Stimulated activated CD4-positive, alpha-beta T cell treated with anti-CD3 and anti-CD28 coated beads, Interleukin-4, amount 100 ng/mL, for 4 hours (primary cell): ENCODE data around the gene WDR33.
"Not testable (repeated sequence)": the region's sequence is repeated elsewhere in the genome, so short reads cannot be mapped to it uniquely, and the experiment has no call there.

Experiments
- DNase-seq, 2 experiments: peaks; one replicate each; pipeline ENCODE4 v3.0.0-alpha.2; 2020

WDR33 gene

DNA sequence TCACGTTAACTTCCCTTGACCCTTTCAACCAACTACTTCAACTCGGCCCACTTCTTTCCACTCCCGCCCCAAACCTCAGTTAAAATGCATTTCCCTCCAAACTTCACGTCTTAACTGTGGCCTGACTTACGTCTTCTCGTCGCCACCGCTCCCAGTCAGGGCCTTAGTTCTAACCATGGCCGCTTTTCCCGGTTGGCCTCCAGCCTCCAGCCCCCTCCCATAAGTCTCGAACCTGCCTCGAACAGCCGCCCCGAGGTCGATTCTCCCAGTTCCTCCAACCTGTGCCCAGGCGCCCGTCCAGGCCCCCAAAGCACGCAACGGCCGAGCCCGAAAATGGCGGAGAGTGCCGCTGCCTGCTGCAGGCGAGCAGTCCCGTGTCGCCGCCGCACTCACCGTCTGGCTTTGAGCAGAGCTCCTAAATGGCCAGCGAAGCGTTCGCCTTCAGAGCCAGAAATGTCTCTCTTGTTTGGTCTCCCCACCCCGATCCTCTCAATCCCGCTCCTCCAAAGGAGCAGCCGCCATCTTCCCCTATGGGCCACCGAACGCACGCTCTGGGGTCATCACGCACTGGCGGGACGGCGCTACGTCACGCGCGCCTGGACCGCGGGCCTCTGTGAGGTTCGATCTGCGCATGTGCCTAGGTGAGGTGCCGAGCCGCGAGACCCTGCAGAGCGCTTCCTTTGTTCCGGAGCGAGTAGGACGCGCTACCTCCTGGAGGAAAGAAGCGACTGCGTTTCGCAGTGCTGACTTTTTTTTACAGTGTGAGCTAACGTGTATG is at the start of gene WDR33:
WDR33 (minus strand) TSS at position 553 of the 778 bp plus-strand sequence. CDS start 40,190 bp downstream, outside the sequence.
- DNase-seq = peak; percentile 89 to 93

DNA sequence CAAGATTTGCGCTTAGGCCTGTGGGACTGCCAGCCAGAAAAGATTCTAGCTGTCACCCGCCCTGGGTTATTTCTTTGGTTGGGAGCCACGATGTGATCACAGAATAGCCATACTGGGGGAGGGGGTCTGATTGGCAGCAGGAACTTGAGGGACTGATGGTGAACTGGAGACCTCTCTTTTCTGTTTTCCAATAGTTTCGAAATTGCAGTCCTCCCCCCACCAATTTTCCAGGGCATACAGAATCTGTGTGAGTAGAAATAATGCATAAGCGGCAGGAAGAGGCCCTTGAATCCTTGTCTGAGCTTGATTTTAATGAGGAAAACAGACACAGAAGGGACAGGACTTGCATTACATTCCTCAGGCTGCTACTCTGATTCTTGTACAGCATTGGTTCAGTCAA is 49.2 kb upstream of the WDR33 start:
- DNase-seq = no peak

DNA sequence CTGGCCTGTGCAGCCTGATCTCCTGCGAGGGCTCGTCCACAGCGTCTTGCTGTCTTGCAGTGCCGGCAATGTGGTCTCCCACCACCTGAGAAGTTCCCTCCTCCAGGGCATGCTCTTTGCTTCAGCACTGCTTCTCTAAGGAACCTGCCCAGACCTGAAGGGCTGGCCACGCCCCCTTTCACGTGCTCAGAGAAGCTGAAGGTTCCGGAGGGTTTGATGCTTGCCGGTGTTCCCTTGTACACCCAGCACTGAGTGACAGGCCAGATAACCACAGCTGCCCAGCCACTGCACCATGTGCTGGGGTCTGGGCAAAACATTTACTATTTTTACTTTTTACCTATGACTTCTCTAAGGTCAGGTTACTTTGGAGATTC is 48.7 kb upstream of the WDR33 start:
- peak; percentile 57 to 75 for DNase-seq

DNA sequence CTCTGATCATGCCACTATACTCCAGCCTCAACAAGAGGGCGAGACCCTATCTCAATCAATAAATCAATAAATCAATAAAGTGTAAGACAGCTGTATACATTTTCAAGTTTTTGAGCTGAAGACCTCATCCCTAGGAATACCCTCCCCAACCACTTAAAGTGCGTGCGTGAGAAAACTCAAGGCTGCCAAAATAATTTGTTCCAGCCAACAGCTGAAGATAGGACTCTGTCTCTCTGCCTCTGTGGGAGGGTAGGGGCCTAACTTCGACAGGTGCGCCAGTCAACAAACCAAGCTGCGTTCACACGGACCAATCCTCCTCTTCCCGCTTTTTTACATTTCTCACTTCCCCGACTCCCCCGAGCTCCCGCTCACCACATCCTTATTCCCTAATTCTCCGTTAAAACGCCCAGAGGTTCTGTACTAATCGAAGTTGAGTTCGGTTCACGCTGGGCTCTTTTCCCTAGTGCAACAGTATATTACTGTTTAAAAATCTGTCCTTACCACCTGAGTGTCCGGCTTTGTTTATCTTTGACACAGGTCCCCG is 46.4 kb upstream of the WDR33 start:
- no peak for DNase-seq

DNA sequence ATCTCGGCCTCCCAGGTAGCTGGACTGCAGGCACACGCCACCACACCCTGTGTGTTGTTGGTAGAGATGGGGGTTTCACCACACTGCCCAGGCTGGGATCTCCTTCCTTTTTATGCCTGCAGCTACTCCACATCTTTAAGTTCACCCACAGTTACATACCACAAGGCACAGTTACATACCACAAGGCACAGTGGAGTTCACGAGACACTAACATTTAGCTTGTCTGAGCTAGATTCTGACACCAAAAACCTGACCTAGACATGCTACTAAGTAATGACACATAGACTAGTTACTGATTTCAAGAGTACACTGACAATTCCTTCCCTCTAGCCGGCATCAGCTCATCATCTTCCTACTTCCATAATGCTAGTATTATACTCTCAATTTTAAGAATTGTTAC is 42.7 kb upstream of the WDR33 start:
- no peak for DNase-seq

DNA sequence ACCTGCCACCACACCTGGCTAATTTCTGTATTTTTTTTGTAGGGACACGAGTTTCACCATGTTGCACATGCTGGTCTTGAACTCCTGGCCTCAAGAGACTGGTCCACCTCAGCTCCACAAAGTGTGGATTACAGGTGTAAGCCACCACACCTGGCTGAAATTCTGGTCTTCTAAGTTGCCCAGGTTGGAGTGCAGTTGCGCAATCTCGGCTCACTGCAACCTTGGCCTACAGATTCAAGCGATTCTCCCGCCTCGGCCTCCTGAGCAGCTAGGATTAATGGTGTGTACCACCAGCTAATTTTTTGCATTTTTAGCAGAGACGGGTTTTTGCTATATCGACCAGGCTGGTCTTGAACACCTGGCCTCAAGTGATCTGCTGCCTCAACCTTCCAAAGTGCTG is 41.4 kb upstream of the WDR33 start:
- no peak for DNase-seq

DNA sequence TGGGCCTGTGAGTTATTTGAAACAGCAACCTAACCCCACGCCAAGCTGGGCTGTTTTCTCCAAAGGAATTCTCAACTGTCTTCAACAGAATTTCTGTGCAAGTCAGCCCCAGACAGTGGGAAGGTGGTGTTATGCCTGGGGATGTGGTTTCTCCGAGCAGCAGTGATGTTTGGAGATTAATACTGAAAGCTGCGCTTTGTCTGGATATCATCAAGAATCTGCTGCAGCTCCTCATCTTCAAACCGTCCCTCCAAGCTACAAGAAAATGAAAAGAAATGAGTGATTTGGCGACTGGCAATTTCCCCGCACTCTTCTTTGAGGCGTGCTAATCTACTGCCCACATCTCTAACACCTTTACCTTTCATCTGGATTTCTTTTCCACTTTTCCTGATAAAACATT is 37.0 kb upstream of the WDR33 start:
- no peak for DNase-seq

DNA sequence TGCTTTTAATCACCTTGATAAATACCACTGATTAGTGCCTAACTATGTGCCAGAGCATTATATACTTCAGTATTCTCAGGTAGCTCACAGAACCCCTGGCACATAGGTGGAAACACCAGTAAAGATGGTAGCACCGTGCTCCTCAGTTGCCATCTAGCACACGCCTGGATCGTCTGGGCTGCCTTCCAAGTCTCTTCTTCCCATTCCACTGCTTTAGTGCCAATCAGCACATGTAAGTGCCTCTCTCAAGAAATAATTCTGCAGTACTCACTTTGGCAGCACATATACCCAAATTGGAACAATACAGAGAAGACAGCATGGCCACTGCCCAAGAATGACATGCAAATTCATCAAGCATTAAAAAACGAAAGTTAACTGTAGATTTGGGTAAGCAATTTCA is 34.0 kb upstream of the WDR33 start:
- DNase-seq = no peak

DNA sequence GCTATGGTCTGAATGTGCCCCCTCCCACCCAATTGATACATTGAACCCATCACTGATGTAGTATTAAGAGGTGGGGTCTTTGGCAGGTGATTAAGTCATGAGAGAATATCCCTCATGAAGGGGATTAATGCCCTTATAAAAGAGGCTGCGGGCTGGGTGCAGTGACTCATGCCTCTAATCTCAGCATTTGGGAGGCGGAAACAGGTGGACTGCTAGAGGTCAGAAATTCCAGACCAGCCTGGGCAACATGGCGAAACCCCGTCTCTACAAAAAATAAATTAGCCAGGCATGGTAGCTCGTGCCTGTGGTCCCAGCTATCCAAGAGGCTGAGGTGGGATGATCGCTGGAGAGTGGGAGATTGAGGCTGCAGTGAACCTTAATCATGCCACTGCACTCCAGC is 32.7 kb upstream of the WDR33 start:
- DNase-seq = no peak

DNA sequence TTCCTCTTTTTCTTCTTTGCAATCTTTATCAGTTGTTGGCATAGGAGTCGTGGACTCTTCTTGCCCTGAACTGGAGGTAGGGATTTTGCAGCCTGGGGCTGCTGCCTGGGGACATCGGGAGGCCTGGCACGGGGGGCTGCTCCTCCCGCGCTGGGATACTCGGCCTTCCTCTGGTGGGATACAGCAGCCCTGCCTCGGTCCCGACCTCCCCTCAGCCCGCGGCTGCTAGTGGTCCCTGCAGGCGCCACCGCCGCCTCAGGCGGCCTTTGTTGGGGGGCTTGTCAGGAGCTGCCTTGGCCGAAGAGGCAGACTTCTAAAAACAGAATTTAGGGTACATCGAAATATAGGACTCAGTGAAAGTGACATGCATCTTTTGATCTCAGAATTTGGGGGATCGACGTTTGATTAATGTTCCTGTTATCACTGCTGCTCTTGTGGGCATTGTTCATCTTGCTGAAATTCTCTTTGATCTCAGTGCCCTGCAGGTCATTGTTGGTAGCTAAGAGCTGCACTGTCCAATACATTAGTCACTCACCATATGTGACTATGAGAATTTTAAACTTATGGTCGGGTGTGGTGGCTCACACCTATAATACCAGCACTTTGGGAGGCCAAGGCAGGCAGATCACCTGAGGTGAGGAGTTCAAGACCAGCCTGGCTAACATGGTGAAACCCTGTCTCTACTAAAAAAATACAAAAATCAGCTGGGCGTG is 30.7 kb upstream of the WDR33 start:
- no peak for DNase-seq

DNA sequence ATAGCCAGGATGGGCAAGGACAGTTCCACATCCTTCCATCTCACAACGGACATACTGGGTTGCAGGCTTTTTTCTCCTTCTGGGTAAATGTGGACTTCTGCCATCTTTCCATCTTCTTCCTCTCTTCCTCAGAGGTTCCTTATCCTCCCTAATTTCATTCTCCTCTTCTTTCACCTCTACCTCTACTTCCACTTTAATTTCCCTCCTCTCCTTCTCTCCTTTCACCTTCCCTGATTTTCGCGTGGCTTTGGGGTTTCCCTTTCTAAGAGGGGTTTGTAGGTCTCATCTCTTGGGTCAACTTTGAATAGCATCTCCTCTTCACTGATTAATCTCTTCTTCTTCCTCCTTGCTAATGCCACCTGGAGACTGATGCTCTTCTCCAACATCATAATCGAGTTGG is 29.9 kb upstream of the WDR33 start:
- DNase-seq = no peak

DNA sequence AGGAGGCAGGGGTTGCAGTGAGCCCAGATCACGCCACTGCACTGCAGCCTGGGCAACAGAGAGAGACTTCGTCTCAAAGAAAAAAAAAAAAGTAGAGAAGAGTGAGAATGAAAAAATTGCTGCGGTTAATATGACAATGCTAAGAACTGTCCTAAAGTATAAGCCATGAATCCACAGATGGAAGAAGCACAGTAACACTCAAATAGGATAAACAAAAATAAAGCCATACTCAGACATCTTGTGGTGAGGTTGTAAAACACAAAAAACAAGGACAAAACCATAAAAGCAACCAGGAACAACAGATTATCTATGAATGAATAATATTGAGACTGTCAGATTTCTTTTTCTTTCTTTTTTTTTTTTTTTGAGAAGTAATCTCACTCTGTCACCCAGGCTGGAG is 24.0 kb upstream of the WDR33 start:
- DNase-seq = no peak

DNA sequence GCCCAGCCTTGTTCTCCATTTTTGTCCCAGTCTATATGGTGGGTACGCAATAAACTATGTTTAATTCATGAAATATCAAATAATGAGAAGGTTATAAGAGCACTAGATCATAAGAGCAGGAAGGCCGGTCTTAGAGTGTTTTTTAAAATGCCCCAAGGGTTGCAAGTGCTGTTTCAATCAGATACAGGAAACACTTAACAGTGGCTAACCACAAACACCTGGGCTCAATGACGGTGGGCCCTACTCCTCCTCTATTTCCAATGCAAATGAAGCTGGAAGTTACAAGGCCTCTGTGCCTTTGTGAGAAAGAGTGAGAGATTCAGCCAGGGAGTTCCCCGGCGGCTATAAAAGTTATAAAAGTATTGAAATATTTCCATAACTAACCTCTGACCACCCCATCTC is 18.9 kb upstream of the WDR33 start:
- peak; percentile 32 to 55 for DNase-seq

DNA sequence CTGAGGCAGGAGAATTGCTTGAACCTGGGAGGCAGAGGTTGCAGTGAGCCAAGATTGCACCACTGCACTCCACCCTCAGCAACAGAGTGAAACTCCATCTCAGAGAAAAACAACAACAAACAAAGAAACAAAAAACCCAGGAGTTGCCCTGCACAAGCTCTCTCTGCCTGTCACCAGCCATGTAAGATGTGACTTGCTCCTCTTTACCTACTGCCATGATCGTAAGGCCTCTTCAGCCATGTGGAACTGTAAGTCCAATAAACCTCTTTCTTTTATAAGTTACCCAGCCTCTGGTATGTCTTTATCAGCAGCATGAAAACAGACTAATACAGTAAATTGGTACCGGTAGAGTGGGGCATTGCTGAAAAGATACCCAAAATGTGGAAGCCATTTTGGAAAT is 15.7 kb upstream of the WDR33 start:
- not testable (repeated sequence) for DNase-seq

DNA sequence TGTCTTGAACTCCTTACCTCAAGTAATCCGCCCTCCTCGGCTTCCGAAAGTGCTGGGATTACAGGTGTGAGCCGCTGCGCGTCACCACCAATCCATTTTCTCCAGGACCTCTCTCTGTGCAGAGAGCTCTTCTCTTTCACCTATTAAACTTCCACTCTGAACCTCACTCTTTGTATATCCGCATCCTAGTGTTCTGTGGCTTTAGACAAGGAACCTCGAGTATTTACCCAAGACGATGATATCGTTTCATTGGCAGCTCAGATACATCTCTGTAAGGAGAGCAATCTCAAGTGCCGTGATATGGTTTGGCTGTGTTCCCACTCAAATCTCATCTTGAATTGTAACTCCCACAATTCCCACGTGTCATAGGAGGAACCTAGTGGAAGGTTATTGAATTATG is 15.1 kb upstream of the WDR33 start:
- no peak for DNase-seq

DNA sequence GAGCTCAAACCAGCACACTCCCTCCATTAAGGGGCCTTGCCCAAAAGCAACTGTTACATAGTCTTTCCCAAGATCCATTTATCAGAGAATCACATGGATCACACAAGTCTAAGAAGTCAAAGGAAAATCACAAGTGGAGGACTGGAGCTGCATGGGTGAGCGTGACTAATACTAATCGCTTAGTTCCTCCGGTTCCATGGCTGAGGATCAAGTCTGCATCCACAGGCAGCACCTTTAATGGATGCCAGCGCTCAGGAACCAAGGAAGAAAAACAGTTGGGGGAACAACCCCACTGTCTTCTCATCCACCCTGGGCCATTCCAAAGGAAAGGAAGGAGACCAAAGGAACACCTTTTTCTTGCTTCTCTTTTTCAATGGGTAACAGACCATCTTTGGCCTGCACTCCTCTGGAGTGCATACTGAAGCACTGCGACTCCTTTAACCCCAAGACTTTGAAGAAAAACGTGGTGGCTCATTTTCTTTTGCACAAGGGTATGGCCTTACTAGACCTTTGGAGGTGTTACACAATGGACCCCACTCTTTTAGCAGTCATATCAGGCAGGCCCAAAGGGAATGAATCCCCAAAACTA is 9.2 kb upstream of the WDR33 start:
- no peak for DNase-seq

DNA sequence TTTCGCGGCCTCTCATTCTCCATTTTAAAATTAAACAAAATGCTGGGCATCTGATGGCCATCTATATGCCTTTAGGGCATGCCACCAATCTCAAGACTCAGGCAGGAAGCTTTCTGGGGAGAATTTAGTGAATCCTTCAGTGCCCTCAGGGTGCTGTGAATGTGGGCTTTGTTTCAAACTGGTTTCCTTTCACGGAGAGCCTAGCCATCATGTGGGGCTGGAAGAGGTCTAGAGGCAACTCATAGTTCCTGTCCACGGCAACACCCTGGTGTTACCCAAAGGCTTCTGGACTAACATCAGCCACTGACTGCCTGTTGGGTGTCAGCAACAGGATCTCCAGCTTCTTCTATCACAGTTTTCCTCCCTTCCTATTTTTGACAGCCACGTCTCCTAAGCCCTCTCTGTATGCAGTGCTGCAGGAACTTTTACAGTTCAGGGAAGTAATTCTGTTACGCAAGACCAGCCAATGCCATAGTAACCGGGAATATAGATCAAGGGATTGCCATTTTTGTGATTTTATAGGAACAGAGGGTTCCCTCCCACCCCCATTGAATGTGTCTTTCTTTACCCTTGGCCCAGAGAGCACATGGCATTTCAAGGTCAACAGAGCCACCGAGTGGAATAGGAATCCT is 7.9 kb upstream of the WDR33 start:
- no peak for DNase-seq

DNA sequence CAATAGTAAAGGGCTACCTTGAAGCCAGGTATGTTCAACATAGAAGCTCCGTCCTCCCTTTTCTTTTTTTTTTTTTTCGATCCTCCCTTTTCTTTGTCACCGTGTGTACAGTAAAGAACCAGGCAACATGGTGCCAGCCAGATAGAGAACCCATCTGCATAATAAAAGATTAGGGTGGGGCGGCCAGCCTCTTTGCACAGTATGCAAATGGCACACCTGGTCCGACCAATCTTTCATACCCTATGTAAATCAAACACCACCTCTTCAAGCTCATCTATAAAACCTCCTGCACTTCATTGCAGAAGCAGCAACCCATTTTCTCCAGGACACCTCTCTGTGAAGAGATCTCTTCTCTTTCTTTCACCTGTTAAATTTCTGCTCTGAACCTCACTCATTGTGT is 7.3 kb upstream of the WDR33 start:
- DNase-seq = no peak

DNA sequence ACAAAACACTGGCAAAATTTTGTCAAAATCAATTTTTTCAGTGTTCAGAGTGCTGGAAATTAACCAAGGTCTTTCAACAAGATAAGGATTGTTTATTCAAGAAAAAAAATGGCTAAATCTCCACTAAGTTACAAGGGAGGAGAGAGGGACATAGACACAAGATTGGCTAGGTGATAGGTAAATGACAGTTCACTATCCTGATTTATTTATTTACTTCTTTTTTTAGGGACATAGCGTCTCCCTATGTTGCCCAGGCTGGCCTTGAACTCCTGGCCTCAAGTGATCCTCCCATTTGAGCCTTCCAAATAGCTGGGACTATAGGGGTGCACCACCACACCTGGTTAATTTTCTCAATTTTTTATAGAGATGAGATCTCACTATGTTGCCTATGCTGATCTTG is 3.7 kb upstream of the WDR33 start:
- no peak for DNase-seq

DNA sequence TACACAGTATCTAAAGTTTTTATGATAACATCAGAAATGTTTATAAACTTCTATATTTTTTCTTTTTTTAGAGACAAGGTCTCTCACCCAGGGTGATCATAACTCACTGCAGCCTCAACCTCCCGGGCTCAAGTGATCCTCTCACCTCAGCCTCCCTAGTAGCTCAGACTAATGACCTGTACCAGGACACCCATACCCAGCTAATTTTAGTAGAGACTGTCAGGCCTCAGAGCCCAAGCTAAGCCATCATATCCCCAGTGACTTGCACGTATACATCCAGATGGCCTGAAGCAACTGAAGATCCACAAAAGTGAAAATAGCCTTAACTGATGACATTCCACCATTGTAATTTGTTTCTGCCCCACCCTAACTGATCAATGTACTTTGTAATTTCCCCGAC is 1.5 kb upstream of the WDR33 start:
- not testable (repeated sequence) for DNase-seq

DNA sequence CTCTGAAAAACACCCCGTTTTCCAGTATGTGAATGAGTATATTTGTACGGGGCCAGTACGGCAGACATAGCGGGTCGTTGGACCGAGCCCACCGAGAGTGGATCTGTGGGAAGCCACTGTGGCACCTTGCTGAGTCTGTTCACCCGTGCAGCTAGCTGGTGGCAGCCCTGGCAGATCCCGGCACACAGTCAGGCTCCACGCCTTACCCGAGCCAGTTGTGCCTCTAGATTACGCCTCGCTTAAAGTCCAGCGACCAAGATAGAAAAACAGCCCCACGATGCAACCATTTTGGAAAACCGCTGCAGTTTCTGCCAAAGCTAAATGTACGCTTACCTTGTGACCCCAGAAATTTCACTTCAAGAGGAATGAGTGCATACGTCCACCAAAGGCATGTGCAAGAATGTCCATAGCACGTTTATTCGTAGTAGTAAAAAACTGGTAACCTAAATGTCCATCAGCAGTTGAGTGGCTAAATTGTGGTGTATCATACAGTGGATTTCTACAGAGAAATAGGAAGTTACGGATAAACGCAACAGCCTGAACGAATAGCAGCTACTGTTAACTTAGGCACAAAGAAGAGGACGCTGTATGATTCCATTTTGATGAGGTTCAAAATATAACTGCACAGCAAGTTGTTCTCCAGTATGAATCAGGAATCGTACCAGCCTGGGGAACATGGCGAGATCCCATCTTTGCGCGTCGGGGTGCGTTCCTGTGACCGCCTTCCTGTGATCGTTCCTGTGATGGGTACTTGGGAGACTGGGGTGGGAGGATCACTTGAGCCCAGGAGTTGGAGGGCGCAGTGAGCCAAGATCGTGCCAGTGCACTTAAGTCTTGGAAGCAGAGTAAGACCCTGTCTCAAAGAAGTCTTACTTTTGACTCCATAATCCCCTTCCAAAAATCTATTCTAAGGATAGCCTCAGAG is 688 bp upstream of the WDR33 start:
- DNase-seq = no peak

DNA sequence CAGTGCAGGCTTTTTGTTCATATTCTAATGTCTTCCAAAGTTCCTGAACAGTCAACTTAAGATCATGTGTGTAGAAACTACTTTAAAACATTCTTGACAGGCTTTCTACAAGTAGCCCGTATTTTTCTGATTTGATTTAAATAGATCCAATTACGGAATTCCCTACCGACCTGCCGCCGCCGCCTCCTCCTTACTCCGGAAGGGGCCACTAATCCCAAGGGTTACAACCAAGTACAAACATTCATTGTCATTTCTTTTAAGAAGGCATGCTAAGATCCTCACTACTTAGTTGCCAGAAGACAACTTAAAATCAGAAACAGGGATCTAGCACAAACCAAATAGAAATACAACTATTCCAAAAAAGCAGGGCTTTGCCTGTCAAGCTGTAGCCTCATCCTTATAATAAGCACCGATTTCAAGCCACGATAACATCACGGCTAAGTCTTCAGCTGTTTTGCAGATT is 784 bp downstream of the WDR33 start:
- no peak for DNase-seq
